ENCODE data around the gene AFF1.
A peak's percentile ranks its signal among the peaks of the same experiment; 100 is the strongest.
"Not testable (repeated sequence)": the region's sequence is repeated elsewhere in the genome, so short reads cannot be mapped to it uniquely, and the experiment has no call there.

The AFF1 gene

DNA sequence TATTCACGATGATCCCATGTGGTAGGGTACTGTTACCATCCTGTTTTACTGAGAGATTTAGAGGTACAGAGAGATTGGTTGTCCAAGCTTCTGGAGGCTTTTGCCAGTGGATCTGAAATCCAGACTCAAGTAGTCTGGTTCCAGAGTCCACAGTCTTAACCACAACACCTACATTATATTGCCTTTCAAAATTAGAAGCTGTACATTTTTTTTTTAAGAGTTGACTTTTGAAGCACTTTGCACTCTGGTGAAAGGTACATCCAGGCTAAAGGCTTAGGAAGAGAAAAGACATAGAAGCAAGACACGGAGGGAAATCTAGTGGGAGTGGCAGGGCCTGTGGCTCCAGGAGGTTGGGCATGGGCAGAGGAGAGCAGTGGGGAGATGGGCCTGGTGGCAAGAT, 122.1 kb downstream of the AFF1 start:
- no peak for DNase-seq (ENCODE audit: low read depth in 2 of 2)

DNA sequence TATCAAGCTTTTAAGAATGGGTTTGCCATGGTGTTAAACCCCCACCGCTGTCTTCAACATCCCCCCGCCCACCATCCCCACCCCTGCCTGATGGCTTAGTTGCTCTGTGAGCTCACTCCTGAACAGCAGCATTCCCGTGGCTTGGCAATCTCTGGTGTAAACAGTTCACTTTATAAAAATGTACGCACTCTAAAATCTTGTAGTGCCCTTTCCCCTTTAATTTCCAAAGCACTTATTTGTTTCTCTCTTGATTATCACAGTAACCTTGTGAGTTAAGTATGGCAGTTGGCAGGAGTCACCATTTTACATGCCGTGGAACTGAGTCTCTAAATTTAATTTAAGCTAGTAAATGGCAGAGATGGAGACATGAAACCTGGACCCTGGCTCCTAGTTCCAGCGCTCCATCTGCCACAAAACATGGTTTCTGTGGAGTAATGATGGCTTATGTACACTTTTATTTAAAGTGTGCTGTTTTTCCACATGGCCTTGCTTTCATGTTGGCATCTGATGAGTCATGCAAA, 123.1 kb downstream of the AFF1 start:
- no peak for DNase-seq (ENCODE audit: low read depth in 2 of 2)

DNA sequence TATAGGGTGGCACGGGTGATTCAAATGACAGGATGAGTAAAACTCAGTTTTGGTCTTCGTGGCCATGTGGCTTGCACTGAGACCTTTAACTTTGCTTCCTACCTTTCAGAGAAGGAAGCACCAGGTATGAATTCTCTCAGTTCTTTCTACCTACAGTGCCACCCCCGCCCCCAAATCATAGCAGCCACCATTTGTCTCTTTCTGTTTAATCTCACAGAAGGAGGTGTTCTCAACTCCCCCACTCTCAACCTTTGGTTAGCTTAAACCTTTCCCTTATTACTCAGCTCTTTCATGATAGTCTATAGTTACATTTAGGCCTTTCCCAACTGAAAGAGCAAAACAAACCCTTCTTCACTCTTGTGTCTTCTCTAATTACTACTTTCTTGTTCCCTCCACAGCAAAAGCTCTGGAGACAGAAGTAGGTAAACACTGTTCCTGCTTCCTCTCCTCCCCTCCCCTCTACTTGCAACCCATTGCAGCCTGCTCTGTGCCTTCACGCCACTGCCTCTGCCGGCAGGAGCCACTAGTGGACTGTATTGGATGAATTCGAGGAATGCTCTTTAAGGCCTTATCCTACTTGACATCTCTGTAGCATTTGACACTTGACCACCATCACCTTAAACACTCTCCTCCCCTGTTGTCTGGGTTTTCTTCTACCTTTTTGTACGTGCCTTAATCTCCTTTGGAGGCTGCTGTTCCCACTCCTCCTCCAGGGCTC, 123.7 kb downstream of the AFF1 start:
- DNase-seq (ENCODE audit: low read depth in 2 of 2) = peak; percentile 14 to 52

DNA sequence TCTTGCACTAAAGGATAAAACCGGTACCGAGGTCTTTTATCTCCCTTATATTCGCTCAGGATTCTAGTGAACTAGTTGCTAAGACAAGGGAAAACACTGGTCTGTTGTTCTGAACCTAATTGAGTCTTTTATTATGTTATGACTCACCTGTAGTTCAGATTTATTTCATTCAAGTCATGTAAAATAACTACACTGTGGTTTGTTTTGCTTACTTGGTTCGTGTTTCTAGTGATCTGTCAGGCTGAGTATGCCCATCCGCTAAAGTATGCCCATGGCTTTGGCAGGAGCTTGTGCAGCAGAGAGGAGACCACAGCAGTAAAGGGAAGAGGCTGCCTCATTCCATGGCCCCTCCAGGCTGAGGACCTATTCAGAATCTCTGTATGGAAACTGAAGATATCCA, 126.1 kb downstream of the AFF1 start:
- no peak for DNase-seq (ENCODE audit: low read depth in 2 of 2)

DNA sequence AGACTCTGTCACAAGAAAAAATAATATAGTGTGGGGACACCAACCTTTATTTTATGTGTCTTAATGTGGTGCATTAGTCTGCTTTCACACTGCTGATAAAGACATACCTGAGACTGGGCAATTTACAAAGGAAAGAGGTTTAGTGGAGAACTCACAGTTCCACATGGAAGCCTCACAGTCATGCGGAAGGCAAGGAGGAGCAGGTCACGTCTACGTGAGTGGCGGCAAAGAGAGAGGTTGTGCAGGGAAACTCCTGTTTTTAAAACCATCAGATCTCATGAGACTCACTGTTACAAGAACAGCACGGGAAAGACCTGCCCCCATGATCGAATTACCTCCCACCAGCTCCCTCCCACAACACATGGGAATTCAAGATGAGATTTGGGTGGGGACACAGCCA, 130.2 kb downstream of the AFF1 start:
- no peak for DNase-seq (ENCODE audit: low read depth in 2 of 2)

DNA sequence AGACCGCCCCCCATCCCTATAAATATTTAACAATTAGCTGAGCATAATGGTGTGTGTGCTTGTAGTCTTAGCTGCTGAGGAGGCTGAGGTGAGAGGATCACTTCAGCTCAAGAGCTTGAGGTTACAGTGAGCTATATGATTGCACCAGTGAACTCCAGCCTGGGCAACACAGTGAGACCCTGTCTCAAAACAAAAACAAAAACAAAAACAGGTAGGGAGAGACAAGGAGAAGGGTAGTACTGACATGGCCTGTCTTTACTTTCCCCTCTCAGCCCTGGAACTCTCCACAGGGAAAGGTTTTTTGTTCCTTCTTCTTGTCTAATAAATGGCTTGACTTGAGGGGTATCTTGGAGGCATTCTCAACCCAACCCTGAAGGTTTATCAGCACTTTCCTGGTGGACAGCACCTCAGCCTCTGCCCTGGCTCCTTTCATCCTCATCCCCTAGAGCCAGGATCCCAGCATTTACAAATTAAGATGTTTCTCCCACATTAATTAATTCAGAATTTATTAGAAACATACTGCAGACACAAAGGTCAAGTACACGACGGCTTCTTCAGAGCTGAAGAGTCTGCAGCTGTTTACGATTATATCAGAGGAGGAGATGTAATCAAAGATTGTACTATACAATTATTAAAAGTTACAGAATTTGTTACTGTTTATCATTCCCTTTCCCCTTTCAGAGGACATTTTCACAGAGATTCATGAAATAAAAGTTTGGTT, 131.8 kb downstream of the AFF1 start:
- no peak for DNase-seq (ENCODE audit: low read depth in 2 of 2)

DNA sequence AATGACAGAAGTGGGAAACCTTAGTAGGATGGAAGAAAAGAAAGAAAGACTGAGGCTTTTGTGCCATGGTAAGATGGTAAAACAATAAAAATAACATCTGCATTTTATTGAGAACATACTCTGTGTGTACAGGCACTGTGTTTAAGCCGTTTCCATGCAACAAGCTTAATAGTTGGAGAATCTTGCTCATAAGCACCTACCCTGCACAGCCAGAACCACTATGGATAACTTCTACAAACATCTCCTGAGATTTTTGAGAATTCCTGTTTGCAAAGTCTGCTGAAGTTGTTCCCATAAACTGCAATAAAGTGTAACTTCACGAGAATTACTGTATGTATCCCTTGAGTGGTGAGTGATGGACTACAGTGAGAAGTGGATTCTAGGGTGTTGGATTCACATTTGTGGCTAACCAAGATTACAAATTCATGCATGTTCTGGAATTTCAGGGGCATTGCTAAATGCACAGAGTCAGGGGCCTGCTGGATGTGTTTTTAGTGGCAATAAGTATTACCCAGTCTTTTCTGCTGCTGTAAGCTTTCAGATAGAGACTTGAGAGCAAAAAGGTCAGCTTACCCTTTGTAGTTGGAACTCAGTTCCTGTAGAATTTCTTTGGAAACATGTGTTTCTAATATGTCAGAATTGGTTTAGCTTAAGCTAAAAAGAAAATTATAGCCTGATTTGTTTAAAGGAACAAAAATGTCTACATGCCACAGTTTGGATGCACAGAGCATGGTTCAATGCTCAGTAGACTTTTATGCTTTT, 132.5 kb downstream of the AFF1 start:
- no peak for DNase-seq (ENCODE audit: low read depth in 2 of 2)

DNA sequence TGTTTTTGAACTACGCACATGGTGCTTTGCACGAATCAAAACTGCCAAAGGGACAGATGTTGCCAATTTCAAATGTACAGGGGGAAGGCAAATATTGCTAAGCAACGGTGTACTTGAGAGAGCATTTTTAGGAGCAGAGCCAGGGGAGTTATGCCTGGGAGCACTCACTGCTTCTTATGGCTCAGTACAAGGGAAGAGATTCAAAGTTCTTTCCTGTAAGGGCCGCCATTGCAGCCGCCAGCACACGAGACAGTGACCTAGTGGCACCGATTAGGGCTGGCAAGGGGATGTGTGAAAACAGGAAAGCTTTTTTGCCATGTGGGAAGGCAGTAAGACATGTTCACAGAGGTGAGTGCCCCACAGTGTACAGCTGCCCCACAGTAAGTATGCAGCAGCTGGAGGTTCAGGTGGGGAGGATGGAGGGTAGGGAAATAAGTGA, 133.8 kb downstream of the AFF1 start:
- no peak for DNase-seq (ENCODE audit: low read depth in 2 of 2)

DNA sequence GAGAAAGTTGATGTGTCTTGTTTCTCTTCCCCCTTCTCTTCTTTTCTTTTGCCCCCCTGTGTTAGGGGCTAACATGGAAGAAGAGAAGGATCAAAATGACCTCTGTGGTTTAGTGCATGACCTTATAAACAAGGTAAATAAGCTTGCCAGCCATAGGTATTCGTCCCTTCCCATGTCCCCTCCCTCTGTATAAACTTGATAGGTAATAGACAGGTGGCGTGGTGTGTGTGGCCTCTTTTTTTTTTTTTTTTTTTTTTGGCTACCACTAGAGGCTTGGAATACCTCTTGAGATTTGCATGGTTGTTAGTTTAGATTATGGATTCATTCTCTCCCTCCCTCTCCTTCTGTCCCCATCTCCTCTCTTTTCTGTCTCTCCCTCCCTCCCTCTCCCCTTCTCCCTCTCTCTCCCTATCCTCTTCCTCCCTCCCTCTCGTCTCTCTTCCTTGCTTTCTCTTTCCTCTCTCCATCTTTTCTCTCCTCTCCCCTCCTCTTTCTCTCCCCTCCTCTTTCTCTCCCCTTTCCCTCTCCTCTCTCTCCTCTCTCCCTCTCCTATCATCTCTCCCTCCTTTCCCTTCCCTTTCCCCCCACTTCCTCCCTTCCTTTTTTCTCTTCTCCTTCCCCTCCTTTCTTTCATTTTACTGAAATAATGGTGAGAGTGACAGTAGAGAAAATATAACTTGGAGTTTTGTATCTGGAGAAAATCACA, 134.4 kb downstream of the AFF1 start:
- no peak for DNase-seq (ENCODE audit: low read depth in 2 of 2)

DNA sequence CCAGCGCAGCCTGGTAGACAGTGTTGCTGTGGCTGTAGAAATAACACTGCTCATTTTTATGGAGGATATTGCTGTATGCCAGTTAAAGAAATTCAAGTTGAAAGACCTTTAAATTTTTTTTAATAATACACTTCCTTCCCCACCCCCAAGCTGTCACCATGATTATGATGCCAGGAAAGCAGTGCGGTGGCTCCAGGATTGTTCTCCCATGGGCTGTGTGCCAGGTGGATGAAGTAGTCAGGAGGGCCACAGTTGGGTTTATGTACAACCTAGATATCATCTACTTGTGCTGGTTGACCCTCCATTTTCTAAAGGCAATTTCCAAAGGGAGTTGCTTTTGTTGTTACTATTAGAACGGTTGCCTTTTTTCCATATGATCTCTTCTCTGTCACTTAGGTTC, 136.6 kb downstream of the AFF1 start:
- no peak for DNase-seq (ENCODE audit: low read depth in 2 of 2)

DNA sequence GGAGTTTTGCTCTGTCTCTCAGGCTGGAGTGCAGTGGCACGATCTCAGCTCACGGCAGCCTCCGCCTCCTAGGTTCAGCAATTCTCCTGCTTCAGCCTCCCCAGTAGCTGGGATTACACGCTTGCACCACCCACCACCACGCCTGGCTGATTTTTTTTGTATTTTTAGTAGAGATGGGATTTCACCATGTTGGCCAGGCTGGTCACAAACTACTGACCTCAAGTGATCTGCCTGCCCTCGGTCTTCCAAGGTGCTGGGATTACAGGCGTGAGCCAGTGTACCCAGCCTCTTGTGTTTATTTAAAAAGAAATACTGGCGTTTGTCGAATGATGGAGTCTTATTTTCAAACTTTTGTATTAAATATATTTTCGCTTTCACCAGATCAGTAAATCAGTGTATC, 137.7 kb downstream of the AFF1 start:
- not testable (repeated sequence) for DNase-seq (ENCODE audit: low read depth in 2 of 2)

DNA sequence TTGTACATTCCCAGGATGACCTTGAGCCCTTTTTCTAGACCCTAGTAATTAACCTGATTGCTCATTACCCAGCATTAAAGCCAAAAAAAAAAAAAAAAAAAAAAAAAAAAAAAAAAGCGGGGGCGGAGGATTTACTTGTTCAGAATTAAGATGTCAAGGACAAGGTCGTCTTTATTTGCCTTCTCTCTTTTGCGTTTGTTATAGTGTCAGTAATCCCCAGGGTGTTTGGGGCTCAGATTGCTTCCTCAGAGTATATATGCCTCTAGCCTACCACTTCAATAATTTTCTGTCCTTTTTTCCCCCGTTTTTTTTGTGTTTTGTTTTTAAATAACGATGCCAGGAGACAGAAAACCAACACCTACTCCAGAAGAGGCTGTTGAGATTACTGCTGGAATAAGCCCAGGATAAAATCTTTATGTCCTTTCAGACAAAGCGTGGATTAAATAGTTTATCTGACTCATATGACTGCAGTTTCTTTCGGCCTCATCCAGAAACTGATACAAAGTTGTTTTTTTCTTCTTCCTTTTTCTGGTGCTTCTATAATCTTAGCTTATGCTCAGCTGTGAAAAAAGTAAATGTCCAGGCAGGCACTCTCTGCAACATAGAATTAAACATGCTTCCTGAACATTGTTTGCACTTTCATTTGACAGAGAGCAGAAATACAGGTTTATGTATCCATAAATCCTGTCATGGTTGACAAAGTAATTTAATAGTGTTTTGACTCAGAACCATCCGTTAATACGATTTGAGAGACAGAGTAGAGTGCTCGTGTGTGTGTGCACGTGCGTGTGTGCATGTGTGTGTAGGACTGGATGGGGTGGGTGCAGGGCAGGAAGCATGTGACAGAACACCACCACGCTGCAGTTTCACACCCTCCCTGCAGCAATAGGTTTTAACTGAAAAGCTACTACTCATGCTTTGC, 138.6 kb downstream of the AFF1 start:
- DNase-seq (ENCODE audit: low read depth in 2 of 2) = peak; percentile 20 to 35

DNA sequence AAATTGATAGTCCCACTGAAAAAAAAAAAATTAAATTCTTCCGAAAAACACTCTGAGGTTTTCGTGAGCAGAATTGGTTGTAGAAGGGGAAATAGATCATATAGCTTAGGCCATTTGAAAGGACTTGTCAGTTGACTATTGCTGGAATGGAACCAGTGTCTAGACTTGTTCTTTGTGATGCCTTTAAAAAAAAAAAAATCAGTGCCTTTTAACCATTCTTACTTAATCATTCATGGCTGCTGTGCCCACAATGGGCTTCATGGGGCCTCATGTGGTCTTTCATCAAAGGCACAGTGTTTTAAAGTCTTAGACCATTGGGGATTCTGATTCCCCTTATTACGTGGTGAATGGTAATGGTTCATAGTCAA, 139.3 kb downstream of the AFF1 start:
- no peak for DNase-seq (ENCODE audit: low read depth in 2 of 2)

DNA sequence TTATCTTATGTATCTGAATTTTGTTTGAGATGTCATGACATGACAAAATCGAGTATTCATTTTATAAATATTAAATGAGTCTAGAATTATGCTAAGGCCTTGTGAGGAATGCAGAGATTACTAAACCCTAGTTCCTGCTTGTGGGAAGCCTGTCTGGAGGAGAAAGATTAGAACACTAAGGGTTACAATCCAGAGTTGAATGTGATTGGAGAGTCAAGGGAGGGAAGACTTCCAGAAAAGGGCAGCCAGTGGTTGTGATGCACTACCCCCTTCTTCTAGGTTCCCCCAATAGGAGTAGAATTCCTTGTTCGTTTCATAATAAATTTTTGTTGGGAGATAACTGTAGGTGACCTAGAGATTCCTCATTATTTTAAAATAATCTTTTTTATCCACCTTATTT, 141.1 kb downstream of the AFF1 start:
- DNase-seq (ENCODE audit: low read depth in 2 of 2) = no peak

DNA sequence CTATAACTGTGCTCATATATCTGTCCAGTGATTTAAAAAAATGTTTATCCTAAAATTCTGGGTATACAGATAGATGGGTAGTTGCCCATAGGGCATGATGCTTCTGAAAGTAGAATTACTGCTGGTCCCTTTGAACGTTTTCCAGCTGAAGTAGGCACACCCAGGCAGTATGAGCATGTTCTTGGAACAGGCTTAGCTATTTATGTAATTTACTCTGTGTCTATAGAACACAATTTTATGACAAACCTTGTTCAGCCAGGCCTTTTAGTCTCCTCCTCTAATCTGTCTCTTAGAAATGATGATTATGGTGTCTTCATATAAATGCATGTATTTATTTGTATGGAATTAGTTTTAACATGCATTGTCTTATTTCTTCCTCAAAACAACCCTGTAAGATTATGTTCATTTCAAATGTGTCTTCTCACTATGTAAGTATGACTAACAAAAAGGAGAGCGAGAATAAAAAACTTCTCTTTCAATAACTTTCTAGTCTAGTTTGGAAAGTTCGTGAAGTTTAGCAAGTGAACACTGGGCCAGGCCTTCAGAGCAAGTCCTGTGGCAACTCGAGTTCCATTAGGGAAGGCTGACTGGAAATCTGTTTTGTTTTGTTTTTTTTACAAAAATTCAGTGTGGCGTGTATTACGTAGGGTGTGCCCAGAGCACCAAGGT, 142.0 kb downstream of the AFF1 start:
- no peak for DNase-seq (ENCODE audit: low read depth in 2 of 2)

DNA sequence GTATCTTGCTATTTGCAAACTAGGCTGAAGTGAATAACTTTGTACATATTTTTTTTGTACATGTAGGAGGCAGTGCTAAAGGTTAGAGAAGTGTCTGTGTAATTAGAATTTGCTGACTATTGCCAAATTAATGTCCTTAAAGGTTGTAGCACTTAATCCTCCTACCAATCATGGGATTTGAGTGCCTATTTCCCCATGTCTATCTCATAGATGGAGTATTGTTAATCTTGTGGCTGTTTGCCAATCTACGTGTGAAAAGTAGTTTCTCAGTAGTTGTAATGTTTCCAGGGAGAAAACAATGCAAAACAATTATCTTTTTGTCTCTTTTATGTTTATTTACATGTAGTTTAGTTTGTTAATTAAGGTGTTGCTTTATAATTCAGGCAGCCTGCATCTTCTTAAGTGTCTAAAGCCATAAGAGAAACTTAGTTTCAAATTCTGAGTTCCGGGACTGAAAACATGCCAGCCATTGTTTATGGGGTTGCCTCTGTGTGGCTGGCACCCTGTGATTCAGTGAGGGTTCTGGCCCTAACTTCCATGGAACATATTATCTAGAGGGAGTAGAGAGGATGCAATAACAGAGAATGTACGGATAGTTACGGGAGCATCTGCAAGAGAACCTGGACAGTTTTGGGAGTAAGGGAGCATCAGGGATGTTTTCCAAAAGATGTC, 143.2 kb downstream of the AFF1 start:
- no peak for DNase-seq (ENCODE audit: low read depth in 2 of 2)

DNA sequence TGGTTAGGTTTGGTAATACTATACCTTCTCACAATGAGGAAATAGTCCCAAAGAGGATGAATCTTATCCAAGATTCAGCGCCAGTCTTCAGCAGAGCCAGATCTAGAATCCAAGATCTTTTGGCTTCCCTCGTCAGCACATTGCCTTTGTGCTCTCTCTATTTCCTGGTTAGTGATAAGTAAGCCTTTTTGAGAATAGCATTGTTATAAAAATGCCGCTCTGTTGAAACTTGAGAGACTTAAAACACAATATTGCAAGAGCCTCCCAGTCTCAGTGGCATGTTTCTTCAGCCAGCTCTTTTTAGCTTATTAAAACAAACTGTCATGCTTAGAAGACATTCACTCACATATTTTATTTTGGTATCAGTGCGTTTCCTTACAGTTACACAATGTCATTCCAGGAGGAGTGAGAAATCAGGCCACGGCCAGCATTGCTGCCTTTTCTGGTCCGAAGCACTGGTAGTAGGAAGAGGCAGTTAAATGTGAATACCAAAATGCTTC, 144.2 kb downstream of the AFF1 start:
- no peak for DNase-seq (ENCODE audit: low read depth in 2 of 2)

DNA sequence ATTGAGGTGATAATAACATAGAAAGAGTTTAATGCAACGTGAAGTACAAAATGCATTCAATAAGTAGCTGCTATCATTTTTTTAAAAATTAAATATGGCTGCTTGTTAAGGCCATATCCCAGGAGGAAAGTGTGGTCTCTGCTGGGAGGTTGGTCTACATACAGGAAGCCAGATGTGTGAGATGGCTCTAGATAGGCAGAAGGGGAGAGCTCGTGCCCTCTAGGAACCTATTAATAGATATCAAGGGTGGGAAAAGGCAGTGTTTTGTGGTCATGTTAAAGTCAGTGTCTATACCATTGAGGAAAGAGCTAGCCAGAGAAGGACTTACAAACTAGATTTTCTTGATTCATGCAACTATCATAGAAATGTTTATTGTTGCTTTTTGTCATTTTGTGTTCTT, 145.2 kb downstream of the AFF1 start:
- DNase-seq (ENCODE audit: low read depth in 2 of 2) = no peak

DNA sequence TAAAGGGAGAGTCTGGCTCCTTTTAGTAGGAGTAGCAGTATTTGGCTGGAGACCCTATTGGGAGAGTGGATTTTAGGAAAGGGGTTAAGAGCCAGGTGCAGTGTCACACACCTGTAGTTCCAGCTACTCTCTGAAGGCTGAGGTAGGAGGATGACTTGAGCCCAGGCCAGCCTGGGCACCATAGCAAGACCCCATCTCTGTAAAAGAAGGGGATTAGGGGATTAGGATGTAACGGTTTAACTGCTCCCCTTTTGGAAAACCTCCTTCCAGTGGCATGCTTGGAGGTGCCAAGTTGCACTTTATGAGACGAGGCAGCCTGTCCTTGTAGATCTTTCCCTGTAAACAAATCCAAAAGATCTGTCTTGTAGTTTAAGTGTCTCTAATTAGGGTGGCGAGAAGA, 145.7 kb downstream of the AFF1 start:
- no peak for DNase-seq (ENCODE audit: low read depth in 2 of 2)

DNA sequence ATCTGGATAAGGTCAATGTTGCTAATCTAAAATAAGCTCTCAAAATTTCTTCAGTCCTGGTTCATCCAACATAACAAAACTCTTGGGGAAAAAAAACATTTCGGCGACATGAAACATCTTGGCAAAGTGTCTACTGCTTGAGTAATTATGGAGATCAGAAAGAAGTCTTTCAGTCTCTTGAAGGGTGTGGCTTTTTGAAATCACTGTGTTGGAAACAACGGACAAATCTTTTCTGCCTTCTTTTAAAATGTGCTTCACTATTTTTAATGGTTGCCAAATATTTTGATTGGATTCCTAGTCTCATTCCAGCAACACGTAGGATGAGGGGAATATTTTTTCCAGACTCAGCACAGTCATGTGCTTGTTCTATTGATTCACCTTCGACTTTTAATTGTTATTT, 147.0 kb downstream of the AFF1 start:
- no peak for DNase-seq (ENCODE audit: low read depth in 2 of 2)
